NOMO-1 treated with dmso at 0.1 percent for 144 hours (cell line): ENCODE results near the gene PKD1L1.

ENCODE experiments used
- DNase-seq: peaks from one replicate; lab custom pipeline; 2025; ENCODE audit not compliant: unreplicated experiment; lab: John Stamatoyannopoulos, UW

Gene PKD1L1

GRCh38 chr7:47905076-47905920, 43.0 kb downstream of the PKD1L1 start:
- DNase-seq = no peak

- DNase-seq = no peak
Observed at GRCh38 chr7:47902013-47902412, 46.3 kb downstream of the PKD1L1 start.

GRCh38 chr7:47901542-47901941, 46.7 kb downstream of the PKD1L1 start:
- DNase-seq = no peak

GRCh38 chr7:47897831-47898230, 50.4 kb downstream of the PKD1L1 start:
- no peak for DNase-seq

- no peak for DNase-seq
Observed at GRCh38 chr7:47896809-47897423, 51.4 kb downstream of the PKD1L1 start.

- no peak for DNase-seq
Observed at GRCh38 chr7:47895026-47895425, 53.2 kb downstream of the PKD1L1 start.

GRCh38 chr7:47893721-47894365, 54.4 kb downstream of the PKD1L1 start:
- DNase-seq = no peak

- DNase-seq = no peak
Observed at GRCh38 chr7:47893238-47893637, 55.0 kb downstream of the PKD1L1 start.

- DNase-seq = no peak
Observed at GRCh38 chr7:47890606-47891005, 57.7 kb downstream of the PKD1L1 start.

- DNase-seq = no peak
Observed at GRCh38 chr7:47890125-47890524, 58.1 kb downstream of the PKD1L1 start.

- no peak for DNase-seq
Observed at GRCh38 chr7:47889723-47890122, 58.5 kb downstream of the PKD1L1 start.

- DNase-seq = no peak
Observed at GRCh38 chr7:47888371-47889265, 59.6 kb downstream of the PKD1L1 start.

GRCh38 chr7:47887016-47887640, 61.1 kb downstream of the PKD1L1 start:
- no peak for DNase-seq

- no peak for DNase-seq
Observed at GRCh38 chr7:47885987-47886811, 62.1 kb downstream of the PKD1L1 start.

- DNase-seq = no peak
Observed at GRCh38 chr7:47885309-47885986, 62.8 kb downstream of the PKD1L1 start.

- no peak for DNase-seq
Observed at GRCh38 chr7:47884675-47885074, 63.6 kb downstream of the PKD1L1 start.

GRCh38 chr7:47882635-47883034, 65.6 kb downstream of the PKD1L1 start:
- no peak for DNase-seq

- DNase-seq = no peak
Observed at GRCh38 chr7:47881256-47881655, 67.0 kb downstream of the PKD1L1 start.

GRCh38 chr7:47878662-47879061, 69.6 kb downstream of the PKD1L1 start:
- no peak for DNase-seq
